Transverse colon (tissue), 4 donors: ENCODE measurements around the gene QSOX2. TPM values are rescaled to one million over a fixed set of nuclear protein-coding genes. Genes with fewer than 3 reads are reported as not detected.

Experiments
- DNase-seq: peaks from one replicate; pipeline ENCODE4 v3.0.0-alpha.2; 2019
- H3K27ac ChIP-seq, 4 donors: fragments of 200-600 bp; sonication (generic); 2 replicates each; pipeline ENCODE4 v1.5.1; 2016 to 2018; ENCODE audit warnings: inconsistent platforms in 4 of 4
- H3K27me3 ChIP-seq: fragments of 200-600 bp; sonication (generic); 2 replicates; pipeline ENCODE4 v1.5.1; 2017; ENCODE audit warnings: inconsistent platforms
- H3K36me3 ChIP-seq, 4 donors: fragments of 200-600 bp; sonication (generic); 2 replicates each; pipeline ENCODE4 v1.5.1; 2017 to 2019; ENCODE audit warnings: inconsistent platforms in 4 of 4
- H3K4me1 ChIP-seq, 4 donors: fragments of 200-600 bp; sonication (generic); 2 replicates each; pipeline ENCODE4 v1.5.1; 2017 to 2020; ENCODE audit warnings: inconsistent platforms in 4 of 4
- H3K4me3 ChIP-seq, 4 donors: fragments of 200-600 bp; sonication (generic); 1 replicate in 1 of 4; 2 replicates in 3 of 4; pipeline versions ENCODE4 v1.5.1 to v1.6.1; 2017 to 2019; ENCODE audit warnings: inconsistent platforms in 4 of 4
- H3K9me3 ChIP-seq, 2 donors: fragments of 200-600 bp; sonication (generic); 2 replicates each; pipeline ENCODE4 v1.5.1; 2017 to 2019; ENCODE audit warnings: inconsistent platforms in 2 of 2
- EP300 ChIP-seq: sonication (generic); formaldehyde crosslinking; IDR thresholded peaks from one replicate; pipeline ENCODE4 v1.6.1; 2017; ENCODE audit warnings: antibody characterized with exemption, low read depth
- POLR2A ChIP-seq: fragments of 450-650 bp; IDR thresholded peaks from one replicate; pipeline ENCODE4 v1.6.1; 2016; ENCODE audit warnings: antibody characterized with exemption, mild to moderate bottlenecking, moderate library complexity
- POLR2AphosphoS5 ChIP-seq, 3 donors: sonication (generic); formaldehyde crosslinking; IDR thresholded peaks; one replicate each; pipeline ENCODE4 v1.6.1; 2016; ENCODE audit warnings: antibody characterized with exemption in 3 of 3
- WGBS, 2 donors: methylation state at CpG; one replicate each; pipeline ENCODE4 v1.1.5; 2018; ENCODE audit warnings: low coverage in 1 of 2; 5-methylcytosine and 5-hydroxymethylcytosine counted together
- in situ Hi-C, 4 donors: fragments of 200-750 bp; cut with MboI; loops; one replicate each; pipeline versions ENCODE4 v1.15.0 to v1.15.1; 2017; ENCODE audit warnings: low sequenced_read_pairs in 3 of 4, low pct_ligation_motif_present in 1 of 4, low pct_unique_long_range_greater_than_20kb in 1 of 4
- intact Hi-C: fragments of 100-400 bp; cut with DNase I; formaldehyde crosslinking; loops from one replicate; pipeline ENCODE4 v1.15.1; 2023; ENCODE audit warnings: low total_unique reads
- total RNA-seq, 4 donors: library from RNA; depleted of rRNA; stranded (reverse); fragments of >200 nt; gene quantifications; one replicate each; pipeline ENCODE4 v1.1.0, GENCODE V29; 2016
- TF ChIP-seq, protein P1 (sequence below), 5 experiments: fragments of 200-600 bp in 3 of 5; fragments of 450-650 bp in 2 of 5; sonication (generic) in 3 of 5; IDR thresholded peaks; 1 replicate in 2 of 5; 2 replicates in 3 of 5; pipeline ENCODE4 v1.5.1; 2016 to 2017; ENCODE audit warnings: antibody characterized with exemption in 5 of 5, inconsistent platforms in 3 of 5, mild to moderate bottlenecking in 2 of 5, moderate library complexity in 1 of 5

The QSOX2 gene
- total RNA-seq, 4 donors from 2014 or later: 3.7 to 18.1 (median 4.8) TPM

DNA sequence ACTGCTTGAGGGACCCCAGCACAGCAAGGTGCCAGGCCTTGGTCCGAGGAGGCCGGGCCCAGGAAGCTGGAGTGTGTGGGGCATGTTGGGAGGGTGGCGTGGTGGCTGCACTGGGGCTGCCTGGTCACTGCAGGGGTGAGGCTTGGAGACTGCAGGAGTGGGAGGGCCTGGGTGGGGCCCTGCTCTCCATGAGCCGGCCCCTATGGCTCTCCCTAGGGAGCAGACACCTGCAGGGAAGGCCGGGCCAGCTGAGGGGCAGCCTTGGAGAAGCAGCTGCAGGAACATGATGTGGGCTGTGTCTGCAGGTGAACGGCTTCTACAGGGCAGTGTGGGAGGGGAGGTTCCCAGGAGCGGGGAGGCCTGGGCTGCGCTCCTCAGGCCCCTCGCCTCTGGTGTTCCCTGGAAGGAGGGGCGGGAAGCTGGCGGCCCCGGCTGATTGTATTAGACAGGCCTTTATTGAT, 85.2 kb downstream of the QSOX2 start:
- no peaks in the 10 kb centered on the region for H3K4me1 ChIP-seq
- H3K27ac ChIP-seq: no peak overlapping the region
- 77 to 80% methylated on average over 1 to 10 of the region's 12 CpGs for WGBS, 2 donors
- H3K9me3 ChIP-seq: peaks cover 0 to 4% of the 10 kb centered on the region in 2 donors
- intact Hi-C loops: loop anchor here (10.0 kb wide), 1 partner anchor 124 kb away; no protein-coding TSS in a partner anchor
- no peak for DNase-seq
- TF ChIP-seq, protein P1, sequence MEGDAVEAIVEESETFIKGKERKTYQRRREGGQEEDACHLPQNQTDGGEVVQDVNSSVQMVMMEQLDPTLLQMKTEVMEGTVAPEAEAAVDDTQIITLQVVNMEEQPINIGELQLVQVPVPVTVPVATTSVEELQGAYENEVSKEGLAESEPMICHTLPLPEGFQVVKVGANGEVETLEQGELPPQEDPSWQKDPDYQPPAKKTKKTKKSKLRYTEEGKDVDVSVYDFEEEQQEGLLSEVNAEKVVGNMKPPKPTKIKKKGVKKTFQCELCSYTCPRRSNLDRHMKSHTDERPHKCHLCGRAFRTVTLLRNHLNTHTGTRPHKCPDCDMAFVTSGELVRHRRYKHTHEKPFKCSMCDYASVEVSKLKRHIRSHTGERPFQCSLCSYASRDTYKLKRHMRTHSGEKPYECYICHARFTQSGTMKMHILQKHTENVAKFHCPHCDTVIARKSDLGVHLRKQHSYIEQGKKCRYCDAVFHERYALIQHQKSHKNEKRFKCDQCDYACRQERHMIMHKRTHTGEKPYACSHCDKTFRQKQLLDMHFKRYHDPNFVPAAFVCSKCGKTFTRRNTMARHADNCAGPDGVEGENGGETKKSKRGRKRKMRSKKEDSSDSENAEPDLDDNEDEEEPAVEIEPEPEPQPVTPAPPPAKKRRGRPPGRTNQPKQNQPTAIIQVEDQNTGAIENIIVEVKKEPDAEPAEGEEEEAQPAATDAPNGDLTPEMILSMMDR (IDR thresholded peaks at IDR 0.05): no peak
- no peak for TF ChIP-seq EP300
- no peak for TF ChIP-seq POLR2AphosphoS5 (IDR thresholded peaks at IDR 0.05)
- no peak for TF ChIP-seq POLR2A
- in situ Hi-C loops: loop anchor here in 2 of 4 donors (10.0 kb wide), 2 partner anchors 114 to 124 kb away; no protein-coding TSS in a partner anchor
- no peaks in the 10 kb centered on the region for H3K36me3 ChIP-seq
- H3K27me3 ChIP-seq: peaks cover 34% of the 10 kb centered on the region
- no peak overlapping the region for H3K4me3 ChIP-seq

DNA sequence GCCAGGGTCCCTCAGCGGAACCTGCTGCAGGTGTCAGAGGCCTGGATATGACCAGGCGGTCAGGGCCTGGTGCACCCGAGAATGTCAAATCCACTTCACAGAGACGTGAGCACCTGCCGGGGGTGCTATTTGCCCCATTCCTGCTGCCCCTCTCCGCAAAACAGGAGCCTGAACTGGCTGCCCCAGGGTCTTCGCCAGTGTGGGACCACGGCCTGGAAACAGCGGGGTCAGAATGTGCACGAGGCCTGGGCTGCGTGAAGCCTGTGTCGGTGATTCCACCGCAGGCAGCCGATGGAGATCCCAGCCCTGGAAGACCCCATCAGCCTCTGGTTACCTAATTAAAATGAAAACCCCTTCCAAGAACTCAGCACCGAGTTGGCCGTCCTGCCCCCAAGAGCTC, 85.8 kb downstream of the QSOX2 start:
- in situ Hi-C loops: loop anchor here in 2 of 4 donors (10.0 kb wide), 2 partner anchors 115 to 125 kb away; no protein-coding TSS in a partner anchor
- H3K27me3 ChIP-seq: peaks cover 40% of the 10 kb centered on the region
- 84% methylated on average over 13 of the region's 16 CpGs; no CpG with 5 or more reads in 1 of the 2 donors for WGBS, 2 donors
- no peak overlapping the region for H3K27ac ChIP-seq
- DNase-seq: no peak
- peaks cover 0 to 4% of the 10 kb centered on the region in 2 donors for H3K9me3 ChIP-seq
- intact Hi-C loops: loop anchor here (10.0 kb wide), 1 partner anchor 125 kb away; no protein-coding TSS in a partner anchor
- TF ChIP-seq, protein P1 (IDR thresholded peaks at IDR 0.05): no peak
- TF ChIP-seq EP300: no peak
- no peak for TF ChIP-seq POLR2AphosphoS5 (IDR thresholded peaks at IDR 0.05)
- no peak for TF ChIP-seq POLR2A
- no peaks in the 10 kb centered on the region for H3K36me3 ChIP-seq
- H3K4me1 ChIP-seq: no peaks in the 10 kb centered on the region
- H3K4me3 ChIP-seq: no peak overlapping the region

DNA sequence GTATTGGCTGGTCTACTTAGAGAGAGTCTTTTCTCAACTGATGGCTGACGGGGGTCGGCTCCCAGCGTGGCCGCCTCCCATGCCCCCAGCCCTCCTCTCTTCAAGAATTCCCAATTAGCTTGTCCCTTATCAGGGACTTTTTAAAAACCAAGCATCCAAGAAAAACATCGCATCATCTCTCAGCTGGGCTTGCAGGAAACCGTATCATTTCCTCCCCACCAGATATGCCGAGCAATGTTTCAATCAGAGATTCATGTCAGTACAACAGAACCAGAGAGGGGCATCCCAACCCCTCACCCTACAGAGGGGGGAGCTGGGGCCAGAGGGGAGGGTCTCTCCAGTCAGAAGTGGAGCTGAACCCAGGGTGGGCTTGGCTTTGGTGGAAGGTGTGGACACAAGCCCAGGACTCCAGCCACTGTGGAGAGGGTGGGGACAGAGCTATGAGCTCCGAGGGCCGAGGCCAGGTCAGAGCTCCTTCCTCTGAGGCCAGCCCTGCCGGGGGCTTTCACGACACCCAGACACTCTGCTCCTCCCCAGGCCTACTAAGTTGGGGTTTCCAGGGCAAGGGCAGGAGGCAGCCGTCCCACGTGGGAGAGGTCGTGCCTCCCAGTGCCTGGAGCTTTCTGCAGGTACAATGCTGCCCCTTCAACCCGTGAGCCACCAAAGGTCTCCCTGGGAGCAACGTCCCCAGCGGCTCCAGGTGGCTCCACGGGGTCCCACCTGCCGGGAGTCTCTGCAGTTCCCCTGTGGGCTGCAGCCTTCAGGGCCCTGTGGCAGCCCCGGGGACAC, 87.9 kb downstream of the QSOX2 start:
- Histone ChIP-seq H3K27ac (no peak overlapping the region), H3K4me3 (no peak overlapping the region), H3K36me3 (no peaks in the 10 kb centered on the region), H3K27me3 (peaks cover 43% of the 10 kb centered on the region), H3K9me3 (no peaks in the 10 kb centered on the region), H3K4me1 (no peaks in the 10 kb centered on the region)
- 60% methylated on average over 18 of the region's 20 CpGs; no CpG with 5 or more reads in 1 of the 2 donors for WGBS, 2 donors
- in situ Hi-C loops (no loop called here), intact Hi-C loops (no loop called here)
- TF ChIP-seq EP300 (no peak), POLR2A (no peak), POLR2AphosphoS5 (IDR thresholded peaks at IDR 0.05) (no peak)
- TF ChIP-seq, protein P1 (IDR thresholded peaks at IDR 0.05): no peak
- no peak for DNase-seq

Other genes with a start within 250 kb of the QSOX2 start
- gene NACC2, start 150.5 kb downstream of the QSOX2 start, total RNA-seq: 10 to 100 TPM; 22.2 to 64.3 (median 26.5) TPM
- gene TMEM250, start 126.9 kb downstream of the QSOX2 start, total RNA-seq: 100 to 1,000 TPM in 2 of 4 donors, 10 to 100 TPM in 2; 50.3 to 187 (median 86.6) TPM
- not detected for gene LHX3, start 40.7 kb downstream of the QSOX2 start, total RNA-seq
- gene CCDC187, start 58.3 kb upstream of the QSOX2 start, total RNA-seq: 1 to 10 TPM in 1 of 4 donors, under 1 TPM in 2, not detected in 1; 0.40 to 1.1 (median 0.41) TPM
- 1 to 10 TPM; 2.3 to 8.6 (median 7.0) TPM for gene GPSM1, start 81.7 kb upstream of the QSOX2 start, total RNA-seq
- 10 to 100 TPM in 2 of 4 donors, 1 to 10 TPM in 2; 6.7 to 17.3 (median 10.4) TPM for gene DNLZ, start 117.9 kb upstream of the QSOX2 start, total RNA-seq
- 1 to 10 TPM; 1.1 to 5.6 (median 2.0) TPM for gene CARD9, start 127.9 kb upstream of the QSOX2 start, total RNA-seq
- 10 to 100 TPM in 2 of 4 donors, 1 to 10 TPM in 2; 6.0 to 14.5 (median 10.1) TPM for gene SNAPC4, start 154.4 kb upstream of the QSOX2 start, total RNA-seq
- 10 to 100 TPM; 23.6 to 74.6 (median 40.9) TPM for gene ENTR1, start 164.8 kb upstream of the QSOX2 start, total RNA-seq
- gene PMPCA, start 164.8 kb upstream of the QSOX2 start, total RNA-seq: 10 to 100 TPM; 24.3 to 61.3 (median 45.8) TPM
- 10 to 100 TPM; 12.5 to 57.5 (median 18.3) TPM for gene INPP5E, start 194.0 kb upstream of the QSOX2 start, total RNA-seq
- gene SEC16A, start 237.2 kb upstream of the QSOX2 start, total RNA-seq: 10 to 100 TPM; 54.1 to 75.9 (median 65.8) TPM